ENCODE results near the gene C9orf153. TPM values are rescaled to one million over a fixed set of nuclear protein-coding genes. Genes with fewer than 3 reads are reported as not detected.

The C9orf153 gene
- total and polyA plus RNA-seq, 4 donors = 0.30 to 1.2 (median 0.75) TPM

DNA sequence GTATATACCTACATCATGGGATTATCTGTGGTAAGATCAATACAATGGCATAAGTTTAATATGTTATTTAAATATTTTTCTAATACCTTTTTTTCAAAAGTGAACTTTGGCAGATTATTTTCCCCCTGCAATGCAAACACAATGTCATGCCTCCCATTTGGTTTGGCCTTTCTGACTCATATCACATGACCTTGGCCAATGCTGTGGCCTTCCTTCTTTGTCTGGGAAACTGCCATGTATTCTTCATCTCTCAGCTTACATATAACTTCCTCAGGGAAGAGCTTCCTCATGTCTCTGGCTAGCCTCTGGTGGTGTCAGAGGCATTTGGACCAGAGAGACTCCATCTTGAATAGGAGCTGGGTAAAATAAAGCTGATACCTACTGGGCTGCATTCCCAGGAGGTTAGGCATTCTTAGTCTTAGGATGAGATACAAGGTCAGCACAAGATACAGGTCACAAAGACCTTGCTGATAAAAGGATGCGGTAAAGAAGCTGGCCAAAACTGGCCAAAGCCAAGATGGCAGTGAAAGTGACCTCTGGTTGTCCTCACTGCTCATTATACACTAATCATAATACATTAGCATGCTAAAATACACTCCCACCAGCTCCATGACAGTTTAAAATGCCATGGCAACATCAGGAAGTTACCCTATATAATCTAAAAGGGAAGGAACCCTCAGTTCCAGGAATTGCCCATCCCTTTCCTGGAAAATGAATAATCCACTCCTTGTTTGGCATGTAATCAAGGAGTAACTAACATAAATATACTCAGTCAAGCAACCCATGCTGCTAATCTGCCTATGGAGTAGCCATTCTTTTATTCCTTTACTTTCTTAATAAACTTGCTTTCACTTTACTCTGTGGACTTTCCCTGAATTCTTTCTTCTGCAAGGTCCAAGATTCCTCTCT, 76.0 kb downstream of the C9orf153 start:
- Histone ChIP-seq H3K27me3 (ENCODE audit: control insufficient read depth, insufficient read depth, low read length) (no peaks in the 10 kb centered on the region), H3K27ac (ENCODE audit: low read depth, low read length) (no peak overlapping the region), H3K4me1 (ENCODE audit: control insufficient read depth, insufficient read depth, low read length) (peaks cover 7% of the 10 kb centered on the region), H3K36me3 (ENCODE audit: control insufficient read depth, insufficient read depth, low read length) (no peaks in the 10 kb centered on the region), H3K4me3 (ENCODE audit: low read depth, low read length) (no peak overlapping the region), H3K9me3 (ENCODE audit: control insufficient read depth, insufficient read depth, low read length) (peaks cover 2% of the 10 kb centered on the region)
- 100% methylated on average over 1 of the region's 1 CpG for WGBS (ENCODE audit: insufficient coverage)
- no peak for DNase-seq (ENCODE audit: low read depth in 4 of 6, low spot score in 6 of 6)

DNA sequence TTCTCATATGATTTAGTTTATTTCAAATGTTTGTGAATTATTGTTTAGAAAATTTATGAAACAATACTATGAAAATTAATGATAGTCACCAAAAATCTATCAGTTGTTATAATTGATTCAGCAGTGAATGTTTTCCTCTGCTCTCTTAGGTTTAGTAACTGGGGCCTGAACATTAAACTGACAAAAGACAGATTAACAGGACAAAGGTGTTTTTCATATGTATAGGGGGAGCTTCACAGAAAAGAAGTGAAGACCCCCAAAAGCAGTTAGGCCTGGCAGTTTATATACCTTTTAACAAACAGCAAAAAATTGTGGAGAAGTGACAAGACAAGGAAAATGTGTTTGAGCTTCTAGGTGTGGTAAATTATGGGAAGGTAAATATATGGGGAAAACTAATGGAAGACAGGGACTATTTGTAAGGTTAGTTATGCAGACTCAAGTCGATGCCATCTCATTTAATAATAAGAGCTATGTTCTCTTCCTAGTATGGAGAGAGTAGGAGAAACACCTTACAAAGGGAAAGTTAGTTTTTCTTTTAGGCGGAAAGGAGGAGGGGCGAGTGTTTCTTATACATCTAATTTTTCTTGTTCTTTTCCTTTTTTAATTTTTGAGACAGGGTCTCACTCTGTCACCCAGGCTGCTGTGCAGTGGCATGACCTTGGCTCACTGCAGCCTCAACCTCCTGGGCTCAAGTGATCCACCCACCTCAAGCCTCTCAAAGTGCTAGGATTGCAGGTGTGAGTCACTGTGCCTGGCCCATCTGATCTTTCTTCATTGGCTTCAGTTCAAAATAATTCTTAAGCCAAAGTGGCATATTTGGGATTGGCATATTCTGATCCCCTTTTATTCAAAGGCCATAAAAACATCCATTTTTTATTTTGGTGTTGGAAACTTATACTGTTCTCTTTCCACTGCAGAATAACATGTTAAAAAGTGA, 77.8 kb downstream of the C9orf153 start:
- DNase-seq (ENCODE audit: low read depth in 4 of 6, low spot score in 6 of 6) = no peak
- no CpG with 5 or more reads among the region's 3 CpGs for WGBS (ENCODE audit: insufficient coverage)
- Histone ChIP-seq H3K27me3 (ENCODE audit: control insufficient read depth, insufficient read depth, low read length) (no peaks in the 10 kb centered on the region), H3K4me1 (ENCODE audit: control insufficient read depth, insufficient read depth, low read length) (peaks cover 4% of the 10 kb centered on the region), H3K4me3 (ENCODE audit: low read depth, low read length) (no peak overlapping the region), H3K27ac (ENCODE audit: low read depth, low read length) (no peak overlapping the region), H3K36me3 (ENCODE audit: control insufficient read depth, insufficient read depth, low read length) (no peaks in the 10 kb centered on the region), H3K9me3 (ENCODE audit: control insufficient read depth, insufficient read depth, low read length) (no peaks in the 10 kb centered on the region)

DNA sequence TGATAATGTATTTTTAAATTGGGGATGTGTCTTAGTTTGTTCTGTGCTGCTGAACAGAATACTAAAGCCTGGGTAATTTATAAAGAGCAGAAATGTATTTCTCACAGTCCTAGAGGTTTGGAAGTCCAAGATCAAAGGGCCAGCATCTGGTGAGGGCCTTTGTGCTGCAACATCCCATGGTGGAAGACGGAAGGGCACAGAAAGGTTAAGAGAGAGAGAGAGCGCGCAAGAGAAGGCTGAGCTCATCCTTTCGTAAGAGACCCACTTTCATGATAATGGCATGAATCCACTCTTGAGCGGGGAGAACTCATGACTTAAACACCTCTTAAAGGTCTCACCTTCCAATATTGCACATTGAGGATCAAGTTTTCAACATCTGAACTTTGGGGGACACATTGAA, 81.0 kb downstream of the C9orf153 start:
- DNase-seq (ENCODE audit: low read depth in 4 of 6, low spot score in 6 of 6) = no peak
- no peaks in the 10 kb centered on the region for H3K36me3 ChIP-seq (ENCODE audit: control insufficient read depth, insufficient read depth, low read length)
- no peak overlapping the region for H3K4me3 ChIP-seq (ENCODE audit: low read depth, low read length)
- H3K27ac ChIP-seq (ENCODE audit: low read depth, low read length) = no peak overlapping the region
- WGBS (ENCODE audit: insufficient coverage) = 83% methylated on average over 4 of the region's 5 CpGs
- H3K27me3 ChIP-seq (ENCODE audit: control insufficient read depth, insufficient read depth, low read length) = no peaks in the 10 kb centered on the region
- no peaks in the 10 kb centered on the region for H3K9me3 ChIP-seq (ENCODE audit: control insufficient read depth, insufficient read depth, low read length)
- H3K4me1 ChIP-seq (ENCODE audit: control insufficient read depth, insufficient read depth, low read length) = peaks cover 10% of the 10 kb centered on the region

DNA sequence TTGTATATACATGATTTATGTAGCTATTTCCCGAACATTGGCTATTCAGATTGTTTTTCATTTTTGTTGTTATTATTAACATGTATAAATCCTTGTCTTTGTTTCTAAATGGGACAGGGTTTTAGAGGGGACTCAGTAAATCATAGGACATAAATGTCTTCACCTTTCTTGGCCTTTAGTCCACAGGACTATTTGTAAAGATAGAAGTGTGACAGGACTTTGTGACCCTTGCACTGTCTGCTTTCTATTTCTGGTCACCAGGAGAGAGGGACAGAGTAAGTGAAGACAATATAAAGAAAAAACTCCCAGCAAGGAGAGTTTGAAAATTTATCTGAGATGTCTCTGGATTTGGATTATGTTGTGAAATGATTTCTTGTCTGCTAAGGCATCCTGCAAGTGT, 81.5 kb downstream of the C9orf153 start:
- H3K9me3 ChIP-seq (ENCODE audit: control insufficient read depth, insufficient read depth, low read length) = no peaks in the 10 kb centered on the region
- no CpG with 5 or more reads among the region's 1 CpG for WGBS (ENCODE audit: insufficient coverage)
- no peaks in the 10 kb centered on the region for H3K27me3 ChIP-seq (ENCODE audit: control insufficient read depth, insufficient read depth, low read length)
- DNase-seq (ENCODE audit: low read depth in 4 of 6, low spot score in 6 of 6) = no peak
- H3K36me3 ChIP-seq (ENCODE audit: control insufficient read depth, insufficient read depth, low read length) = no peaks in the 10 kb centered on the region
- no peak overlapping the region for H3K27ac ChIP-seq (ENCODE audit: low read depth, low read length)
- H3K4me3 ChIP-seq (ENCODE audit: low read depth, low read length) = no peak overlapping the region
- peaks cover 10% of the 10 kb centered on the region for H3K4me1 ChIP-seq (ENCODE audit: control insufficient read depth, insufficient read depth, low read length)

DNA sequence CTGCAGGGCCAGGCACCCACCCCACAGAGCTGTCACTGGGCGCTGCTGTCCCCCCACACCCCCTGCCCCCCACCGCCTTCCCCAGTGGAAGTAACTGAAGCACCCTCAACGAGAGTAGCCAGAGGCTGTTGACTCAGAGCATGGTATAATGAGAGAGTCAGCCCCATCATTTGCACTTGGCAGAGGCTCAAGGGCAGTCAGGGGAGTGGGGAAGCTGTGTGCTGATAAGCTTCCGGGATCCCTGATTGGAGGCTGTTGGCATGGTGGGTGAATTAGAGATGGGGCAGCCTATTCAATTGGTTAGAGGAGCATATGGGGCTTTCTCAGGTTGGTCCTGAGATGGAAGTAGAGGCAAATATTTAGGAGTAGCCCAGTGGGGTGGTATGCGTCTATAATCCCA, 83.0 kb downstream of the C9orf153 start:
- DNase-seq (ENCODE audit: low read depth in 4 of 6, low spot score in 6 of 6) = peak in 2 of 6 donors; percentile 57 to 66
- no peak overlapping the region for H3K4me3 ChIP-seq (ENCODE audit: low read depth, low read length)
- peaks cover 10% of the 10 kb centered on the region for H3K4me1 ChIP-seq (ENCODE audit: control insufficient read depth, insufficient read depth, low read length)
- H3K9me3 ChIP-seq (ENCODE audit: control insufficient read depth, insufficient read depth, low read length) = no peaks in the 10 kb centered on the region
- WGBS (ENCODE audit: insufficient coverage) = 67% methylated on average over 1 of the region's 5 CpGs
- H3K27me3 ChIP-seq (ENCODE audit: control insufficient read depth, insufficient read depth, low read length) = no peaks in the 10 kb centered on the region
- H3K36me3 ChIP-seq (ENCODE audit: control insufficient read depth, insufficient read depth, low read length) = no peaks in the 10 kb centered on the region
- H3K27ac ChIP-seq (ENCODE audit: low read depth, low read length) = no peak overlapping the region

DNA sequence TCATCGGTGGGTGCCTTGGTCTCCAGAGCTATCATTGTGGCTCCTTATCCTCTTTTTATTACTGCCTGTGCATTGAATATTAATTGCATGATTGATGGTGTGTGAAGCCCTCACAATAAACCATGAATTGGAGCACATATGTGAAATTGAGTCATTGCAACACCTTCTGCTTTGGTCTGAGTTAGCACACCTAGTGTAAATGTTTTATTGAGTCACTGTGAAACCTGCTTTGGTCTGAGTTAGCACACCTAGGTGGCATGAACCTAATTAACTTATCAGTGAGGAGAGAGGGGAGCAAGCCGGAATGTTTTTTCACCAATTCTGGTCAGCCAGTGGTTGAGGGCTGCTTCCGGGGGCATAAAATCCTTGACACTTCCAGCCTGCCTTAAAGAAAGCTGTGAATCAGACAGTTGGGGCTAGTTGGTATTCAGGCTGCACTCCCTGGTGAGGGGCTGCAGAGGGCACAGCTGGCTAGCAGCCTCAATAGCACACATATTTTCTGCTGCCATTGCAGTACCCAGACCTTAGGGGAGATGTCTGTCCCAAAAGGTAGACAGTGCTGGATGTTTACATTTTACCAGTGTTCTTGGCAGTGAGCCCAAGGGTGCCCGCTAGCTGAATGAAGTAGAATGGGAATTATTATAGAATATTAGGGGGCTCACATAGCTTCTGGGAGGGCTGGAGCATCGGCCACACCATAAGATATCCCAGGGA, 83.6 kb downstream of the C9orf153 start:
- no peaks in the 10 kb centered on the region for H3K27me3 ChIP-seq (ENCODE audit: control insufficient read depth, insufficient read depth, low read length)
- H3K9me3 ChIP-seq (ENCODE audit: control insufficient read depth, insufficient read depth, low read length) = no peaks in the 10 kb centered on the region
- 17% methylated on average over 1 of the region's 5 CpGs for WGBS (ENCODE audit: insufficient coverage)
- H3K27ac ChIP-seq (ENCODE audit: low read depth, low read length) = no peak overlapping the region
- peak in 2 of 6 donors; percentile 18 to 60 for DNase-seq (ENCODE audit: low read depth in 4 of 6, low spot score in 6 of 6)
- no peak overlapping the region for H3K4me3 ChIP-seq (ENCODE audit: low read depth, low read length)
- H3K36me3 ChIP-seq (ENCODE audit: control insufficient read depth, insufficient read depth, low read length) = no peaks in the 10 kb centered on the region
- peaks cover 10% of the 10 kb centered on the region for H3K4me1 ChIP-seq (ENCODE audit: control insufficient read depth, insufficient read depth, low read length)

DNA sequence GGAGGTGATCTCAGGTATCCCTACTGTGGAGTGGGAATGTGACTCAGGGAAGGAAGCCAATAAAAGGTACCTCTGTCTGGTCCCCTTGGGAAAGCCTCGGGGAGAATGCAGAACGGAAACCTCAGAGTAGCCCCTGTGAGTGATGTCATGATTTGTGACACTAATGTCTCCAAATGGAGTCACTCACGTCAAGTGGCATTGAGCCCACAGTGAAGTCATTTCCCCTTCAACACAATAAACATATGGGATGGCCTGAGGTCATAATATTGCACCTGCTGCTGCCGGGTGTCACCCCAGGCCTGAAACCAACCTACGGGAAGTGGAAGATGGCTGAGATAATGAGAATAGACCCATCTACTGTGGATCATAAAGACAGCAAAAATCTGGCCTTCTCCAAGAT, 84.2 kb downstream of the C9orf153 start:
- no peaks in the 10 kb centered on the region for H3K27me3 ChIP-seq (ENCODE audit: control insufficient read depth, insufficient read depth, low read length)
- no peak for DNase-seq (ENCODE audit: low read depth in 4 of 6, low spot score in 6 of 6)
- WGBS (ENCODE audit: insufficient coverage) = no CpG with 5 or more reads among the region's 5 CpGs
- H3K4me1 ChIP-seq (ENCODE audit: control insufficient read depth, insufficient read depth, low read length) = peaks cover 10% of the 10 kb centered on the region
- H3K27ac ChIP-seq (ENCODE audit: low read depth, low read length) = no peak overlapping the region
- H3K36me3 ChIP-seq (ENCODE audit: control insufficient read depth, insufficient read depth, low read length) = no peaks in the 10 kb centered on the region
- no peaks in the 10 kb centered on the region for H3K9me3 ChIP-seq (ENCODE audit: control insufficient read depth, insufficient read depth, low read length)
- H3K4me3 ChIP-seq (ENCODE audit: low read depth, low read length) = no peak overlapping the region

Data from spinal cord (tissue), 10 donors.